ENCODE results near the gene CPXM2.

DNA sequence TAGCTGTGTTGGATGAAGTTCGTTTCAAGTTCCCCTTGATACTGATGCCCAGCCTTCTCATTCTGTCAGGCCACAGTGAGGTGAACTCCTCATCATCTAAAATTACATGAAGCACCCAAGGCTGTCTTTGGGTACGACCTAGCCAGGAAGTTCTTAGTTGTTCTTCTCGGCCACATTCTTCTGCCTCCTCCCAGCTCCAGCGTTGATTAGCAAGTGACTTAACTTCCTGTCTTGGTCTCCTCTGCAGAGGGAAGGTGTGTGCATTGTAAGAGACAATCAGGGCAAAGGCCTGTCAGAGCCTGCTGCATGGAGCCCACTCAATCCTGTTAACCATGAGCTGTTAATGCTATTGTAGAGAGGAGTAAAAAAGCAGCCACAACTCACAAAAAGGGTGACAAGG lies 43.2 kb upstream of the CPXM2 start:
- TF ChIP-seq, protein P1, sequence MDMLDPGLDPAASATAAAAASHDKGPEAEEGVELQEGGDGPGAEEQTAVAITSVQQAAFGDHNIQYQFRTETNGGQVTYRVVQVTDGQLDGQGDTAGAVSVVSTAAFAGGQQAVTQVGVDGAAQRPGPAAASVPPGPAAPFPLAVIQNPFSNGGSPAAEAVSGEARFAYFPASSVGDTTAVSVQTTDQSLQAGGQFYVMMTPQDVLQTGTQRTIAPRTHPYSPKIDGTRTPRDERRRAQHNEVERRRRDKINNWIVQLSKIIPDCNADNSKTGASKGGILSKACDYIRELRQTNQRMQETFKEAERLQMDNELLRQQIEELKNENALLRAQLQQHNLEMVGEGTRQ (IDR thresholded peaks at IDR 0.05; ENCODE audit: borderline replicate concordance, low read depth, low read length) = no peak
- TF ChIP-seq, protein P2, sequence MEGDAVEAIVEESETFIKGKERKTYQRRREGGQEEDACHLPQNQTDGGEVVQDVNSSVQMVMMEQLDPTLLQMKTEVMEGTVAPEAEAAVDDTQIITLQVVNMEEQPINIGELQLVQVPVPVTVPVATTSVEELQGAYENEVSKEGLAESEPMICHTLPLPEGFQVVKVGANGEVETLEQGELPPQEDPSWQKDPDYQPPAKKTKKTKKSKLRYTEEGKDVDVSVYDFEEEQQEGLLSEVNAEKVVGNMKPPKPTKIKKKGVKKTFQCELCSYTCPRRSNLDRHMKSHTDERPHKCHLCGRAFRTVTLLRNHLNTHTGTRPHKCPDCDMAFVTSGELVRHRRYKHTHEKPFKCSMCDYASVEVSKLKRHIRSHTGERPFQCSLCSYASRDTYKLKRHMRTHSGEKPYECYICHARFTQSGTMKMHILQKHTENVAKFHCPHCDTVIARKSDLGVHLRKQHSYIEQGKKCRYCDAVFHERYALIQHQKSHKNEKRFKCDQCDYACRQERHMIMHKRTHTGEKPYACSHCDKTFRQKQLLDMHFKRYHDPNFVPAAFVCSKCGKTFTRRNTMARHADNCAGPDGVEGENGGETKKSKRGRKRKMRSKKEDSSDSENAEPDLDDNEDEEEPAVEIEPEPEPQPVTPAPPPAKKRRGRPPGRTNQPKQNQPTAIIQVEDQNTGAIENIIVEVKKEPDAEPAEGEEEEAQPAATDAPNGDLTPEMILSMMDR (IDR thresholded peaks at IDR 0.05) = no peak
- no peak for TF ChIP-seq RAD21 (IDR thresholded peaks at IDR 0.05; ENCODE audit: low read length)
- TF ChIP-seq, protein P3, sequence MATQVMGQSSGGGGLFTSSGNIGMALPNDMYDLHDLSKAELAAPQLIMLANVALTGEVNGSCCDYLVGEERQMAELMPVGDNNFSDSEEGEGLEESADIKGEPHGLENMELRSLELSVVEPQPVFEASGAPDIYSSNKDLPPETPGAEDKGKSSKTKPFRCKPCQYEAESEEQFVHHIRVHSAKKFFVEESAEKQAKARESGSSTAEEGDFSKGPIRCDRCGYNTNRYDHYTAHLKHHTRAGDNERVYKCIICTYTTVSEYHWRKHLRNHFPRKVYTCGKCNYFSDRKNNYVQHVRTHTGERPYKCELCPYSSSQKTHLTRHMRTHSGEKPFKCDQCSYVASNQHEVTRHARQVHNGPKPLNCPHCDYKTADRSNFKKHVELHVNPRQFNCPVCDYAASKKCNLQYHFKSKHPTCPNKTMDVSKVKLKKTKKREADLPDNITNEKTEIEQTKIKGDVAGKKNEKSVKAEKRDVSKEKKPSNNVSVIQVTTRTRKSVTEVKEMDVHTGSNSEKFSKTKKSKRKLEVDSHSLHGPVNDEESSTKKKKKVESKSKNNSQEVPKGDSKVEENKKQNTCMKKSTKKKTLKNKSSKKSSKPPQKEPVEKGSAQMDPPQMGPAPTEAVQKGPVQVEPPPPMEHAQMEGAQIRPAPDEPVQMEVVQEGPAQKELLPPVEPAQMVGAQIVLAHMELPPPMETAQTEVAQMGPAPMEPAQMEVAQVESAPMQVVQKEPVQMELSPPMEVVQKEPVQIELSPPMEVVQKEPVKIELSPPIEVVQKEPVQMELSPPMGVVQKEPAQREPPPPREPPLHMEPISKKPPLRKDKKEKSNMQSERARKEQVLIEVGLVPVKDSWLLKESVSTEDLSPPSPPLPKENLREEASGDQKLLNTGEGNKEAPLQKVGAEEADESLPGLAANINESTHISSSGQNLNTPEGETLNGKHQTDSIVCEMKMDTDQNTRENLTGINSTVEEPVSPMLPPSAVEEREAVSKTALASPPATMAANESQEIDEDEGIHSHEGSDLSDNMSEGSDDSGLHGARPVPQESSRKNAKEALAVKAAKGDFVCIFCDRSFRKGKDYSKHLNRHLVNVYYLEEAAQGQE (IDR thresholded peaks at IDR 0.05; ENCODE audit: low read depth, low read length) = no peak
- TF ChIP-seq EP300 (IDR thresholded peaks at IDR 0.05; ENCODE audit: borderline replicate concordance in 1 of 2, low read depth in 1 of 2, low read length in 1 of 2) = no peak
- no peak for TF ChIP-seq EZH2phosphoT487 (IDR thresholded peaks at IDR 0.05; ENCODE audit: borderline replicate concordance, low read depth)
- TF ChIP-seq TAF1 (IDR thresholded peaks at IDR 0.05; ENCODE audit: borderline replicate concordance, low read depth, low read length) = no peak
- TF ChIP-seq GATA2 (CRISPR knock-in tag; IDR thresholded peaks at IDR 0.05) = no peak

Measured in SK-N-SH (cell line).